A673 (cell line): ENCODE measurements around the gene EXOC4. TPM values are rescaled to one million over a fixed set of nuclear protein-coding genes. Genes with fewer than 3 reads are reported as not detected.
"Not testable (repeated sequence)": the region's sequence is repeated elsewhere in the genome, so short reads cannot be mapped to it uniquely, and the experiment has no call there.

Experiments
- BruUV-seq: library from RNA; stranded (reverse); fragments of 400-500 nt; replicated peaks from 2 replicates; lab custom pipeline; 2021; lab: Mats Ljungman, UMichigan
- CTCF ChIA-PET: fragments of 300-600 bp; sonication (Branson Sonifier 250); formaldehyde crosslinking; loops from one replicate; lab custom pipeline; 2022; ENCODE audit warnings: antibody characterized with exemption; lab: Charles Lee
- POLR2A ChIA-PET: fragments of 300-600 bp; sonication (Branson Sonifier 250); formaldehyde crosslinking; loops from one replicate; lab custom pipeline; 2022; ENCODE audit warnings: antibody characterized with exemption; ENCODE audit not compliant: low non-redundant PET; lab: Charles Lee
- DNase-seq: peaks from one replicate; pipeline ENCODE4 v3.0.0-alpha.2; 2015; ENCODE audit warnings: low spot score
- H3K27ac ChIP-seq: fragments of 200-600 bp; sonication (generic); 2 replicates; pipeline ENCODE4 v1.5.1; 2016; ENCODE audit warnings: mixed run types, low read depth, mild to moderate bottlenecking, mixed read lengths, antibody characterized with exemption, low read length; ENCODE audit not compliant: poor library complexity, severe bottlenecking
- H3K27me3 ChIP-seq: fragments of 200-600 bp; sonication (generic); replicated peaks from 2 replicates; pipeline ENCODE4 v1.6.1; 2017; ENCODE audit warnings: mixed run types, low read depth, mild to moderate bottlenecking, mixed read lengths, antibody characterized with exemption, low read length; ENCODE audit not compliant: insufficient read depth, poor library complexity
- H3K36me3 ChIP-seq: fragments of 200-600 bp; sonication (generic); 2 replicates; pipeline ENCODE4 v1.6.1; 2016; ENCODE audit warnings: mixed run types, mild to moderate bottlenecking, mixed read lengths, antibody characterized with exemption, low read length; ENCODE audit not compliant: insufficient read depth, poor library complexity, severe bottlenecking
- H3K4me1 ChIP-seq: fragments of 200-600 bp; sonication (generic); 2 replicates; pipeline ENCODE4 v1.6.1; 2017; ENCODE audit warnings: mixed run types, mild to moderate bottlenecking, mixed read lengths, antibody characterized with exemption, low read length; ENCODE audit not compliant: insufficient read depth, poor library complexity, severe bottlenecking
- H3K4me3 ChIP-seq: fragments of 200-600 bp; sonication (generic); 2 replicates; pipeline ENCODE4 v1.5.1; 2016; ENCODE audit warnings: low read depth, mixed run types, mild to moderate bottlenecking, mixed read lengths, low read length; ENCODE audit not compliant: poor library complexity, severe bottlenecking
- H3K9me3 ChIP-seq: fragments of 200-600 bp; sonication (generic); 2 replicates; pipeline ENCODE4 v1.6.1; 2016; ENCODE audit warnings: mixed run types, low read depth, mild to moderate bottlenecking, mixed read lengths, antibody characterized with exemption, low read length; ENCODE audit not compliant: poor library complexity, severe bottlenecking
- CTCF ChIP-seq: fragments of 300-800, 200-600 bp; sonication (generic); conservative IDR thresholded peaks from 2 replicates; pipeline ENCODE4 v1.5.1; 2017; ENCODE audit warnings: low read depth, mild to moderate bottlenecking, antibody characterized with exemption, low read length, moderate library complexity, mixed read lengths
- EZH2 ChIP-seq: fragments of 200-600 bp; sonication (generic); IDR thresholded peaks from 2 replicates; pipeline ENCODE4 v1.6.1; 2017; ENCODE audit warnings: borderline replicate concordance, low read depth, mild to moderate bottlenecking, mixed read lengths, antibody characterized with exemption, low read length; ENCODE audit not compliant: poor library complexity, severe bottlenecking
- intact Hi-C: fragments of 100-400 bp; cut with micrococcal nuclease; formaldehyde crosslinking; loops from one replicate; pipeline ENCODE4 v1.10.0; 2022; ENCODE audit not compliant: unreplicated experiment
- total RNA-seq: library from RNA; stranded (reverse); gene quantifications from 2 replicates; pipeline ENCODE4 v1.2.3, GENCODE V29; 2021

The EXOC4 gene
- total RNA-seq, 1 experiment from 2014 or later = 66.1 TPM

DNA sequence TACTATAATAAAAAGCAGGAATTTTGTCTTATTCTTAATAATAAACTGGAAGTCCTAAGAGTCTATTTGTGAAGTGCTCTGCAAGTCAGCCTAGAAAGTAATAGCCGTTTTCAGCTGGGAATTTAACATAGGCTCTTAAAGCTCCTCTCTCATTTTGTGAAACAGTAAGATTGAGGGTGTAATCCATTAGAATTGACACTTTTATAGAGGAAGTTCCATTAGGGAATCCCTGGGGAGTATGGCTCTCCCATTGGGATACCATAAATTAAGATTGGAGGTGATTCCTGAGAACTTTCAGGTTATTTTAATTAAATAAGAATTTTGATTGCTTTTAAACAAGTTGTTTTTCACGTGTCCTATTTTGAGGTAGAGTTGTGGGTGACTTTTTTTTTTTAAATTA, 68.0 kb downstream of the EXOC4 start:
- H3K4me3 ChIP-seq = no peak overlapping the region
- ChIA-PET POLR2A (no interaction called here), CTCF (no interaction called here)
- no peaks in the 10 kb centered on the region for H3K27me3 ChIP-seq
- no TSS peak for BruUV-seq
- TF ChIP-seq EZH2 (no peak), CTCF (no peak)
- intact Hi-C loops = no loop called here
- H3K4me1 ChIP-seq = peaks cover 5% of the 10 kb centered on the region
- H3K27ac ChIP-seq = no peak overlapping the region
- no peaks in the 10 kb centered on the region for H3K9me3 ChIP-seq
- DNase-seq = peak; percentile 71
- no peaks in the 10 kb centered on the region for H3K36me3 ChIP-seq

DNA sequence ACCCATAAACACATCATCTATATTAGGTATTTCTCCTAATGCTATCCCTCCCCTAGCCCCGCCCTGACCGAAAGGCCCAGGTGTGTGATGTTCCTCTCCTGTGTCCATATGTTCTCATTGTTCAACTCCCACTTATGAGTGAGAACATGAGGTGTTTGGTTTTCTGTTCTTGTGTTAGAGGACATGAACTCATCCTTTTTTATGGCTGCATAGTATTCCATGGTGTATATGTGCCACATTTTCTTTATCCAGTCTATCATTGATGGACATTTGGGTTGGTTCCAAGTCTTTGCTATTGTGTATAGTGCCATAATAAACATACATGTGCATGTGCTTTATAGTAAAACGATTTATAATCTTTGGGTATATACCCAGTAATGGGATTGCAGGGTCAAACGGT, 68.5 kb downstream of the EXOC4 start:
- intact Hi-C loops, H3K27ac ChIP-seq, DNase-seq, H3K4me3 ChIP-seq, H3K4me1 ChIP-seq, H3K27me3 ChIP-seq, POLR2A ChIA-PET, H3K36me3 ChIP-seq, CTCF ChIA-PET, H3K9me3 ChIP-seq, BruUV-seq: not testable (repeated sequence)

DNA sequence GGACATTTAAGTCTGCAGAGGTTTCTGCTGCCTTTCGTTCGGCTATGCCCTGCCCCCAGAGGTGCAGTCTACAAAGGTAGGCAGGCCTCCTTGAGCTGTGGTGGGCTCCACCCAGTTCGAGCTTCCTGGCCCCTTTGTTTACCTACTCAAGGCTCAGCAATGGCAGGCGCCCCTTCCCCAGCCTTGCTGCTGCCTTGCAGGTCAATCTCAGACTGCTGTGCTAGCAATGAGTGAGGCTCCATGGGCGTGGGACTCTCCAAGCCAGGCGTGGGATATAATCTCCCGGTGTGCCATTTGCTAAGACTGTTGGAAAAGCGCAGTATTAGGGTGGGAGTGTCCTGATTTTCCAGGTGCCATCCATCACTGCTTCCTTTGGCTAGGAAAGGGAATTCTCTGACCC, 73.9 kb downstream of the EXOC4 start:
- H3K36me3 ChIP-seq, H3K27me3 ChIP-seq, H3K9me3 ChIP-seq, BruUV-seq, H3K4me3 ChIP-seq, DNase-seq, CTCF ChIA-PET, H3K27ac ChIP-seq, intact Hi-C loops, POLR2A ChIA-PET, H3K4me1 ChIP-seq: not testable (repeated sequence)

DNA sequence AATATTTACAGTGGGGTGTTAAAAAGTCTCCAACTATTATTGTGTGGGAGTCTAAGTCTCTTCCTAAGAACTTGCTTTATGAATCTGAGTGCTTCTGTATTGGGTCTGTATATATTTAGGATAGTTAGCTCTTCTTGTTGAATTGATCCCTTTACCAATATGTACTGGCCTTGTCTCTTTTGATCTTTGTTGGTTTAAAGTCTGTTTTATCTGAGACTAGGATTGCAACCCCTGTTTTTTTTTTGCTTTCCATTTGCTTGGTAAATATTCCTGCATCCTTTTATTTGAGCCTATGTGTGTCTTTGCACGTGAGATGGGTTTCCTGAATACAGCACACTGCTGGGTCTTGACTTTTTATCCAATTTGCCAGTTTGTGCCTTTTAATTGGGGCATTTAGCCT, 75.1 kb downstream of the EXOC4 start:
- H3K4me1 ChIP-seq, POLR2A ChIA-PET, H3K27me3 ChIP-seq, H3K9me3 ChIP-seq, H3K36me3 ChIP-seq, H3K4me3 ChIP-seq, DNase-seq, intact Hi-C loops, BruUV-seq, H3K27ac ChIP-seq, CTCF ChIA-PET: not testable (repeated sequence)

GRCh38 chr7:133330085-133330484, 77.2 kb downstream of the EXOC4 start:
- H3K9me3 ChIP-seq = no peaks in the 10 kb centered on the region
- intact Hi-C loops = no loop called here
- POLR2A ChIA-PET = no interaction called here
- CTCF ChIA-PET = no interaction called here
- no peaks in the 10 kb centered on the region for H3K27me3 ChIP-seq
- no peak overlapping the region for H3K27ac ChIP-seq
- no TSS peak for BruUV-seq
- no peaks in the 10 kb centered on the region for H3K4me1 ChIP-seq
- no peaks in the 10 kb centered on the region for H3K36me3 ChIP-seq
- no peak for TF ChIP-seq EZH2
- TF ChIP-seq CTCF = no peak
- no peak for DNase-seq
- no peak overlapping the region for H3K4me3 ChIP-seq
